GM19438 (cell line): ENCODE measurements around the gene TRERF1.
"Not testable (repeated sequence)": the region's sequence is repeated elsewhere in the genome, so short reads cannot be mapped to it uniquely, and the experiment has no call there.

Source experiments
- ATAC-seq: cut with Tn5 transposase; IDR thresholded peaks from one replicate; pipeline ENCODE4 v1.9.1; 2021; ENCODE audit warnings: low read depth; ENCODE audit not compliant: unreplicated experiment

Gene TRERF1

GRCh38 chr6:42451333-42452170 lies at the start of gene TRERF1:
TRERF1 (minus strand) TSS chr6:42451926; CDS start chr6:42269590, 182,336 bp downstream.
- ATAC-seq: peak; percentile 34

- no peak for ATAC-seq
These were observed 46.9 kb upstream of the TRERF1 start for GRCh38 chr6:42498473-42499128.

- ATAC-seq: no peak
These were observed 42.3 kb upstream of the TRERF1 start for GRCh38 chr6:42493914-42494539.

- ATAC-seq: no peak
These were observed 36.4 kb upstream of the TRERF1 start for GRCh38 chr6:42488129-42488528.

GRCh38 chr6:42484261-42484660 lies 32.5 kb upstream of the TRERF1 start:
- no peak for ATAC-seq

GRCh38 chr6:42482174-42482573 lies 30.4 kb upstream of the TRERF1 start:
- ATAC-seq: no peak

GRCh38 chr6:42471714-42472113 lies 20.0 kb upstream of the TRERF1 start:
- ATAC-seq: no peak

- ATAC-seq: no peak
These were observed 19.4 kb upstream of the TRERF1 start for GRCh38 chr6:42471142-42471541.

- ATAC-seq: no peak
These were observed 16.5 kb upstream of the TRERF1 start for GRCh38 chr6:42468273-42468672.

- ATAC-seq: no peak
These were observed 15.9 kb upstream of the TRERF1 start for GRCh38 chr6:42467651-42468050.

- not testable (repeated sequence) for ATAC-seq
These were observed 14.7 kb upstream of the TRERF1 start for GRCh38 chr6:42466470-42466869.

GRCh38 chr6:42462474-42462972 lies 10.8 kb upstream of the TRERF1 start:
- no peak for ATAC-seq

GRCh38 chr6:42460883-42461282 lies 9.2 kb upstream of the TRERF1 start:
- ATAC-seq: no peak

- ATAC-seq: no peak
These were observed 8.2 kb upstream of the TRERF1 start for GRCh38 chr6:42459888-42460287.

GRCh38 chr6:42454428-42454791 lies 2.7 kb upstream of the TRERF1 start:
- no peak for ATAC-seq

GRCh38 chr6:42453654-42454427 lies 2.1 kb upstream of the TRERF1 start:
- no peak for ATAC-seq

GRCh38 chr6:42453031-42453653 lies 1.4 kb upstream of the TRERF1 start:
- peak; percentile 67 for ATAC-seq

- peak; percentile 30 for ATAC-seq
These were observed 675 bp upstream of the TRERF1 start for GRCh38 chr6:42452171-42453030.
